Body of pancreas (tissue), 4 donors: ENCODE data around the gene BCAT1.

Experiments
- POLR2A ChIP-seq, 3 donors: fragments of 450-650 bp; IDR thresholded peaks; one replicate each; pipeline ENCODE4 v1.6.1; 2016; ENCODE audit warnings: antibody characterized with exemption in 3 of 3, mild to moderate bottlenecking in 2 of 3
- TF ChIP-seq, protein P1 (sequence below), 7 experiments: fragments of 450-650 bp in 4 of 7; fragments of 200-600 bp in 3 of 7; sonication (generic) in 3 of 7; IDR thresholded peaks; one replicate each; pipeline ENCODE4 v1.5.1; 2016 to 2019; ENCODE audit warnings: antibody characterized with exemption in 7 of 7

DNA sequence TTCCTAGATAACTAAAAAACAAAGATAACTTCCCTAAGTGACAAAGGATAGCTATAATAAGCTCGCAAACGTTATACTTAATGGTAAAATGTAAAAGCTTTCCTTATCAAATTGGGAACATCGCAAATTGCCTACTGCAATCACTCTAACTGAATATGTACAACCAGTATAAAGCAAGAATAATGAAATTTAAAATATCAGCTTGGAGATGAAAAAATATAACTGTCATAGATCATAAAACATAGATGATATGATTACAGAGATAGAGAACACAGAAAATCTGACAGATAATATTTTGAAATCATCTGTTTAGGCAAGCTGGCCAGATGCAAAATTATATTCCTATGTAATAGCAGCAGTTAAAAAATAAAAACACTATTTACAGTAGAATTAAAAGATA, 64.0 kb downstream of the BCAT1 start:
- no peak for TF ChIP-seq POLR2A (IDR thresholded peaks at IDR 0.05)
- TF ChIP-seq, protein P1, sequence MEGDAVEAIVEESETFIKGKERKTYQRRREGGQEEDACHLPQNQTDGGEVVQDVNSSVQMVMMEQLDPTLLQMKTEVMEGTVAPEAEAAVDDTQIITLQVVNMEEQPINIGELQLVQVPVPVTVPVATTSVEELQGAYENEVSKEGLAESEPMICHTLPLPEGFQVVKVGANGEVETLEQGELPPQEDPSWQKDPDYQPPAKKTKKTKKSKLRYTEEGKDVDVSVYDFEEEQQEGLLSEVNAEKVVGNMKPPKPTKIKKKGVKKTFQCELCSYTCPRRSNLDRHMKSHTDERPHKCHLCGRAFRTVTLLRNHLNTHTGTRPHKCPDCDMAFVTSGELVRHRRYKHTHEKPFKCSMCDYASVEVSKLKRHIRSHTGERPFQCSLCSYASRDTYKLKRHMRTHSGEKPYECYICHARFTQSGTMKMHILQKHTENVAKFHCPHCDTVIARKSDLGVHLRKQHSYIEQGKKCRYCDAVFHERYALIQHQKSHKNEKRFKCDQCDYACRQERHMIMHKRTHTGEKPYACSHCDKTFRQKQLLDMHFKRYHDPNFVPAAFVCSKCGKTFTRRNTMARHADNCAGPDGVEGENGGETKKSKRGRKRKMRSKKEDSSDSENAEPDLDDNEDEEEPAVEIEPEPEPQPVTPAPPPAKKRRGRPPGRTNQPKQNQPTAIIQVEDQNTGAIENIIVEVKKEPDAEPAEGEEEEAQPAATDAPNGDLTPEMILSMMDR (IDR thresholded peaks at IDR 0.05), result no peak
